Mucosa of descending colon (tissue), 3 donors: ENCODE results near the gene CTNNA3. TPM values are rescaled to one million over a fixed set of nuclear protein-coding genes. Genes with fewer than 3 reads are reported as not detected.
A peak's percentile ranks its signal among the peaks of the same experiment; 100 is the strongest.

ENCODE experiments used
- ATAC-seq: fragments of 200-7000 bp; cut with Tn5 transposase; one replicate; pipeline ENCODE4 v1.9.1; 2020; ENCODE audit warnings: mild to moderate bottlenecking, moderate library complexity
- DNase-seq, 3 donors: peaks; one replicate each; pipeline ENCODE4 v3.0.0-alpha.2; 2020
- H3K36me3 ChIP-seq: fragments of 200-600 bp; one replicate; pipeline ENCODE4 v1.8.0; 2021; ENCODE audit warnings: low read depth, mild to moderate bottlenecking
- H3K4me1 ChIP-seq: fragments of 200-600 bp; one replicate; pipeline ENCODE4 v1.8.0; 2021; ENCODE audit warnings: low read depth, mild to moderate bottlenecking
- H3K4me3 ChIP-seq: fragments of 200-600 bp; one replicate; pipeline ENCODE4 v1.8.0; 2021; ENCODE audit warnings: mild to moderate bottlenecking
- H3K9me3 ChIP-seq: fragments of 200-600 bp; one replicate; pipeline ENCODE4 v1.8.0; 2021; ENCODE audit warnings: mild to moderate bottlenecking
- CTCF ChIP-seq: fragments of 200-600 bp; IDR thresholded peaks from one replicate; pipeline ENCODE4 v1.8.0; 2022; ENCODE audit warnings: antibody characterized with exemption, mild to moderate bottlenecking
- intact Hi-C, 2 donors: fragments of 100-400 bp; cut with DNase I in 1 of 2; cut with micrococcal nuclease in 1 of 2; formaldehyde crosslinking; loops; one replicate each; pipeline versions ENCODE4 v1.11.0 to v1.11.1; 2022; cut with DNase I, micrococcal nuclease
- total RNA-seq, 3 donors: library from RNA; stranded (reverse); fragmentation: NEBNext Ultra II Directional in 2 of 3; extraction: Animal tissue kit (Norgen Biotek cat#: 25700) in 2 of 3; gene quantifications; one replicate each; pipeline versions ENCODE4 v1.2.1 to v1.2.4, GENCODE V29; 2021 to 2023
- donor health status: DM: no; HTN: no; CAD: no; lungs with moderate emphysema.
- donor health status: DM: no; HTN: no; CAD: no.
- donor health status: DM: no; HTN: yes; CAD: no.

The CTNNA3 gene
- total RNA-seq, 3 donors from 2014 or later = 0.52 to 7.5 (median 0.70) TPM

DNA sequence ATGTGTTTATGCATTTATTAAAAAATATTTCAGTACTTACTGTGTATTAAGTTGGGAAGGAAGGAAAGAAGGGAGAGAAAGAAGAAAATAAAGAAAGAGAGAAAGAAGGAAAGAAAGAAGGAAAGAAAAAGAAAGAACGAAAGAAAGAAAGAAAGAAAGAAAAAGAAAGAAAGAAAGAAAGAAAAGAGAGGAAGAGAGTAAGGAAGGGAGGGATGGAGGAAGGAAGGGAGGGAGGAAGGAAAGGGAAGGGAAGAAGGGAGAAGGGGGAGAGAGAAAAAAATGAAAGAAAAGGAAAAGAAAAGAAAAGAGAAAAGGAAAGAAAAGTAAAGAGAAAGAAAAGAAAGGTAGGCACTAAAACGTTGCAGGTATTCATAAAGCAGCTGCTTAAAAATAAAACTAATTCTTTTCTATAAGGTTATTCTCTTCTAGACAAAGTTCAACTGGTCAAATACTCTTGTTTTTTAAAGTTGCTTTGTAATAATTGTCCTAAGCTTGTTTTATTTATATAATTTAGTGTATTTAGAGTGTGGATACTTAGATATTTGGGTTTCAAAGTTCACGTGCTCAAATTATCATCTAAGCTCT, 1473.4 kb downstream of the CTNNA3 start:
- no peak overlapping the region for H3K4me3 ChIP-seq
- intact Hi-C loops = no loop called here
- no peak for ATAC-seq
- no peaks in the 10 kb centered on the region for H3K36me3 ChIP-seq
- no peak for DNase-seq
- peaks cover 3% of the 10 kb centered on the region for H3K9me3 ChIP-seq
- no peak for TF ChIP-seq CTCF
- H3K4me1 ChIP-seq = no peaks in the 10 kb centered on the region

DNA sequence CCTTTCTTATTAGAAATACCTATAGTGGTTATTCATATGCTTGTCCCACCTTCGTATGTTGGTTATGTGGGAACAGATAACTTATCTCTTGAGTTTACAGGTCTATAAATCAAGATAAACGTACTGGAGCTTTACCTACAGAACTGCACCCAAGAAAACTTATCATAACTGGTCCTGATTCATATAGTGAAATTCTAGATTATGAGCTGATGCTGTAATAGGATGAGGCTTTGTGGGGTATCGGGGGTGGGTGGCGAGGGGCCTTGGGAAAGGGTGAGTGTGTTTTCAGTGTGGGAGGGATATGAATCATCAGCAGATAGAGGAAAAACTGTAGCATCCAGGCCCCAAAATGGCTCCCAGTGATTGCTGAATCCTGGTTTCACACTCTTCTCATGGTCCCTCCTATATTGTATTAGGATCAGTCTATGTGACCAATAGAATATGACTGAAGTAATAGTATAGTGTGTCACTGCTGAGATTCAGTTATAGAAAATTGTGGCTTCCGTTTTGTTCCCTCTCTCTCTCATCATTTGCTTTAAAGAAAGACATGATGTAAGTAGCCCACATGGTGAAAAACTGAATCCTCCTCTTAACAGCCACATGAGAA, 1476.9 kb downstream of the CTNNA3 start:
- Histone ChIP-seq H3K36me3 (no peaks in the 10 kb centered on the region), H3K9me3 (no peaks in the 10 kb centered on the region), H3K4me3 (no peak overlapping the region), H3K4me1 (no peaks in the 10 kb centered on the region)
- no peak for ATAC-seq
- TF ChIP-seq CTCF = no peak
- no peak for DNase-seq
- intact Hi-C loops = no loop called here

- DNase-seq = no peak
- no peak for TF ChIP-seq CTCF
- Histone ChIP-seq H3K4me3 (no peak overlapping the region), H3K4me1 (no peaks in the 10 kb centered on the region), H3K9me3 (no peaks in the 10 kb centered on the region), H3K36me3 (no peaks in the 10 kb centered on the region)
- no peak for ATAC-seq
- intact Hi-C loops = no loop called here
Observed at GRCh38 chr10:66218289-66218688, 1477.7 kb downstream of the CTNNA3 start.

DNA sequence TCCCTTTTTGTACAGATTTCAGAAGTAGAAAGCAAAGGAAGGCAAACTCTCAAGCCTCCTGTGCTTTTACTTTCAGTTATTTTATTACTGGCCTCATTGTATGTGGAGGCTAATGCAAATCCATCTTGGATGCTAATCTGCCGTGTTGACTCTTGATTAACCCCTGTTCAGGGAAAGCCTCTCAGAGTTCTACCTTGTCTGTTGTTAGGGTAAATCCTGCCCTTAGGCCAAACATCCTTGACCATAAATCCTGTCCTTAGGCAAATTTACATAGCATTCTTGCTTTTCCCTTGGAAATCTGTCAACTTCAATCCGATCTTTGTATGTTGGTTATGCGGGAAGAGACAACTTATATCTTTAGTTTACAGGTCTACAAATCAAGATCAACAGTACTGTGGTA, 1480.1 kb downstream of the CTNNA3 start:
- DNase-seq (no peak), ATAC-seq (peak; percentile 58)
- Histone ChIP-seq H3K4me1 (no peaks in the 10 kb centered on the region), H3K36me3 (no peaks in the 10 kb centered on the region), H3K4me3 (no peak overlapping the region), H3K9me3 (no peaks in the 10 kb centered on the region)
- intact Hi-C loops = no loop called here
- no peak for TF ChIP-seq CTCF

- no peak for TF ChIP-seq CTCF
- H3K9me3 ChIP-seq = no peaks in the 10 kb centered on the region
- intact Hi-C loops = no loop called here
- no peak overlapping the region for H3K4me3 ChIP-seq
- no peaks in the 10 kb centered on the region for H3K36me3 ChIP-seq
- H3K4me1 ChIP-seq = no peaks in the 10 kb centered on the region
- no peak for ATAC-seq
- peak in 1 of 3 donors; percentile 16 for DNase-seq
Observed at GRCh38 chr10:66214721-66215404, 1481.1 kb downstream of the CTNNA3 start.
